ENCODE data around the gene PSMB7.

The PSMB7 gene

GRCh38 chr9:124304285-124304684, 111.0 kb downstream of the PSMB7 start:
- no peak overlapping the region for H3K4me3 ChIP-seq (ENCODE audit: low read length)
- peaks cover 6% of the 10 kb centered on the region; the same call in 1 of the 2 replicates for H3K36me3 ChIP-seq (ENCODE audit: insufficient read depth, low read length)
- H3K4me1 ChIP-seq (ENCODE audit: insufficient read depth, low read length) = peaks cover 4% of the 10 kb centered on the region; the same call in 1 of the 2 replicates
- no peaks in the 10 kb centered on the region for H3K9me3 ChIP-seq (ENCODE audit: insufficient read depth, low read depth, low read length)
- H3K9ac ChIP-seq (ENCODE audit: low read depth, low read length) = no peak overlapping the region
- no peak overlapping the region for H3K27ac ChIP-seq (ENCODE audit: low read depth, low read length)
- no peaks in the 10 kb centered on the region for H3K27me3 ChIP-seq (ENCODE audit: insufficient read depth, low read length)
- 94% methylated on average over 5 of the region's 8 CpGs for WGBS

GRCh38 chr9:124303762-124304161, 111.5 kb downstream of the PSMB7 start:
- Histone ChIP-seq H3K36me3 (ENCODE audit: insufficient read depth, low read length) (peaks cover 6% of the 10 kb centered on the region; the same call in 1 of the 2 replicates), H3K4me3 (ENCODE audit: low read length) (no peak overlapping the region), H3K9me3 (ENCODE audit: insufficient read depth, low read depth, low read length) (no peaks in the 10 kb centered on the region), H3K9ac (ENCODE audit: low read depth, low read length) (no peak overlapping the region), H3K27ac (ENCODE audit: low read depth, low read length) (no peak overlapping the region), H3K4me1 (ENCODE audit: insufficient read depth, low read length) (peaks cover 3% of the 10 kb centered on the region; the same call in 1 of the 2 replicates), H3K27me3 (ENCODE audit: insufficient read depth, low read length) (no peaks in the 10 kb centered on the region)
- 95% methylated on average over 14 of the region's 14 CpGs for WGBS
